SK-N-SH (cell line): ENCODE measurements around the gene CTSL. TPM values are rescaled to one million over a fixed set of nuclear protein-coding genes. Genes with fewer than 3 reads are reported as not detected.

ENCODE experiments used
- CTCF ChIA-PET: fragments of 300-600, 350-600 bp; formaldehyde crosslinking; extraction: SDS; loops from one replicate; lab custom pipeline; 2021; lab: Yijun Ruan, JAX
- POLR2A ChIA-PET: fragments of 350-600 bp; sonication (Branson Sonifier 250); formaldehyde crosslinking; extraction: SDS; loops from one replicate; lab custom pipeline; 2020; ENCODE audit warnings: antibody characterized with exemption, inconsistent platforms; lab: Yijun Ruan, JAX
- DNase-seq: peaks from one replicate; pipeline ENCODE4 v3.0.0; 2012
- H2AFZ ChIP-seq: fragments of 200-600 bp; sonication (generic); 2 replicates; pipeline ENCODE4 v1.8.1; 2016; ENCODE audit warnings: antibody characterized with exemption, mild to moderate bottlenecking, low read depth
- H3F3A ChIP-seq: fragments of 200-600 bp; sonication (generic); replicated peaks from 2 replicates; pipeline ENCODE3; 2016; ENCODE audit warnings: antibody characterized with exemption, mild to moderate bottlenecking; ENCODE audit not compliant: insufficient read depth
- H3K27ac ChIP-seq, 2 experiments: fragments of 200-500 bp in 1 of 2; fragments of 200-600 bp in 1 of 2; sonication (Bioruptor generic) in 1 of 2; sonication (generic), shearing (Covaris generic) in 1 of 2; 2 replicates each; pipeline versions ENCODE4 v1.5.1 to v1.6.1; 2014 to 2016; ENCODE audit warnings: low read depth in 2 of 2, inconsistent platforms in 1 of 2, low read length in 1 of 2, mild to moderate bottlenecking in 1 of 2, mixed read lengths in 1 of 2
- H3K27me3 ChIP-seq: fragments of 200-600 bp; sonication (generic), shearing (Covaris generic); 2 replicates; pipeline ENCODE4 v1.6.1; 2016; ENCODE audit warnings: mixed run types; ENCODE audit not compliant: insufficient read depth
- H3K36me3 ChIP-seq, 2 experiments: fragments of 200-500 bp in 1 of 2; fragments of 200-600 bp in 1 of 2; sonication (Bioruptor generic) in 1 of 2; sonication (generic) in 1 of 2; replicated peaks in 1 of 2; 2 replicates each; pipeline versions ENCODE3 to v1.5.1; 2014 to 2016; ENCODE audit warnings: low read length in 1 of 2, mild to moderate bottlenecking in 1 of 2; ENCODE audit not compliant: insufficient read depth in 2 of 2, control insufficient read depth in 1 of 2
- H3K4me1 ChIP-seq, 2 experiments: fragments of 200-500 bp in 1 of 2; fragments of 200-600 bp in 1 of 2; sonication (Bioruptor generic) in 1 of 2; sonication (generic), shearing (Covaris generic) in 1 of 2; 2 replicates each; pipeline versions ENCODE4 v1.5.1 to v1.6.1; 2014 to 2016; ENCODE audit warnings: low read depth in 1 of 2, low read length in 1 of 2, mixed run types in 1 of 2; ENCODE audit not compliant: insufficient read depth in 2 of 2, control insufficient read depth in 1 of 2
- H3K4me2 ChIP-seq: fragments of 200-600 bp; sonication (generic), shearing (Covaris generic); 2 replicates; pipeline ENCODE4 v1.6.1; 2017; ENCODE audit warnings: mixed run types
- H3K4me3 ChIP-seq, 2 experiments: fragments of 200-500 bp in 1 of 2; fragments of 200-600 bp in 1 of 2; sonication (Bioruptor generic) in 1 of 2; sonication (generic), shearing (Covaris generic) in 1 of 2; 2 replicates each; pipeline versions ENCODE4 v1.5.1 to v1.8.1; 2014 to 2016; ENCODE audit warnings: low read depth in 2 of 2, inconsistent platforms in 1 of 2, low read length in 1 of 2, mild to moderate bottlenecking in 1 of 2, mixed read lengths in 1 of 2, moderate library complexity in 1 of 2
- H3K79me2 ChIP-seq: fragments of 200-600 bp; sonication (generic); 2 replicates; pipeline ENCODE4 v1.8.1; 2017; ENCODE audit warnings: mild to moderate bottlenecking; ENCODE audit not compliant: insufficient read depth
- H3K9ac ChIP-seq: fragments of 200-600 bp; sonication (generic); 2 replicates; pipeline ENCODE4 v1.6.1; 2017; ENCODE audit warnings: mixed run types
- H3K9me2 ChIP-seq: fragments of 200-600 bp; sonication (generic); 2 replicates; pipeline ENCODE4 v1.6.1; 2017; ENCODE audit warnings: mixed run types
- H3K9me3 ChIP-seq: fragments of 200-600 bp; sonication (generic); 2 replicates; pipeline ENCODE4 v1.6.1; 2017; ENCODE audit warnings: mixed run types, mild to moderate bottlenecking, moderate library complexity
- H4K20me1 ChIP-seq: fragments of 200-600 bp; sonication (generic); 2 replicates; pipeline ENCODE4 v1.6.1; 2017; ENCODE audit warnings: mild to moderate bottlenecking, mixed run types; ENCODE audit not compliant: insufficient read depth
- CTCF ChIP-seq: fragments of 200-600 bp; sonication (generic); IDR thresholded peaks from 2 replicates; pipeline ENCODE4 v1.6.1; 2017; ENCODE audit warnings: antibody characterized with exemption, mild to moderate bottlenecking, moderate library complexity
- ELF1 ChIP-seq: IDR thresholded peaks from 2 replicates; pipeline ENCODE4 v1.4.0; 2012
- EP300 ChIP-seq, 2 experiments: IDR thresholded peaks; 2 replicates each; pipeline versions ENCODE4 v1.4.0 to v1.6.1; 2012; ENCODE audit warnings: borderline replicate concordance in 1 of 2, low read depth in 1 of 2, low read length in 1 of 2
- EZH2phosphoT487 ChIP-seq: fragments of 200-600 bp; sonication (generic); IDR thresholded peaks from 2 replicates; pipeline ENCODE4 v1.6.1; 2017; ENCODE audit warnings: low read depth, mixed run types, mild to moderate bottlenecking, antibody characterized with exemption, moderate library complexity, borderline replicate concordance
- FOSL2 ChIP-seq: IDR thresholded peaks from 2 replicates; pipeline ENCODE4 v1.4.0; 2012; ENCODE audit warnings: low read depth, mild to moderate bottlenecking, moderate library complexity, borderline replicate concordance
- FOXJ3 ChIP-seq: sonication (generic); formaldehyde crosslinking; IDR thresholded peaks from 2 replicates; pipeline ENCODE4 v1.5.1; 2020; ENCODE audit warnings: mild to moderate bottlenecking, missing genetic modification reagents
- FOXM1 ChIP-seq: IDR thresholded peaks from 2 replicates; pipeline ENCODE4 v1.4.0; 2012; ENCODE audit warnings: low read depth, mild to moderate bottlenecking
- GABPA ChIP-seq: IDR thresholded peaks from 2 replicates; pipeline ENCODE4 v1.4.0; 2012; ENCODE audit warnings: low read depth, mild to moderate bottlenecking
- IRF3 ChIP-seq: fragments of 150-350 bp; IDR thresholded peaks from 2 replicates; pipeline ENCODE4 v1.6.1; 2016; ENCODE audit warnings: mild to moderate bottlenecking, low read depth, low read length
- JUND ChIP-seq: IDR thresholded peaks from 2 replicates; pipeline ENCODE4 v1.4.0; 2012
- MEF2A ChIP-seq: IDR thresholded peaks from 2 replicates; pipeline ENCODE4 v1.4.0; 2012; ENCODE audit warnings: low read depth, borderline replicate concordance
- NFIC ChIP-seq: IDR thresholded peaks from 2 replicates; pipeline ENCODE4 v1.4.0; 2012; ENCODE audit warnings: borderline replicate concordance
- NRF1 ChIP-seq: IDR thresholded peaks from 2 replicates; pipeline ENCODE4 v1.6.1; 2012; ENCODE audit warnings: low read depth, mild to moderate bottlenecking, low read length
- PBX3 ChIP-seq: IDR thresholded peaks from 2 replicates; pipeline ENCODE4; 2012
- POLR2AphosphoS5 ChIP-seq: IDR thresholded peaks from 2 replicates; pipeline ENCODE4 v1.6.1; 2012; ENCODE audit warnings: low read depth, low read length
- RFX5 ChIP-seq: IDR thresholded peaks from 2 replicates; pipeline ENCODE4 v1.6.1; 2012; ENCODE audit warnings: mild to moderate bottlenecking, improper control_type of control experiment, low read length
- SIN3A ChIP-seq: IDR thresholded peaks from 2 replicates; pipeline ENCODE4 v1.6.1; 2012; ENCODE audit warnings: low read depth, mild to moderate bottlenecking, low read length, moderate library complexity, borderline replicate concordance
- SMC3 ChIP-seq: IDR thresholded peaks from 2 replicates; pipeline ENCODE4 v1.6.1; 2012; ENCODE audit warnings: low read depth, low read length, improper control_type of control experiment
- TEAD4 ChIP-seq: IDR thresholded peaks from 2 replicates; pipeline ENCODE4 v1.4.0; 2012; ENCODE audit warnings: mild to moderate bottlenecking, borderline replicate concordance; ENCODE audit not compliant: insufficient read depth
- USF2 ChIP-seq: fragments of 150-350 bp; IDR thresholded peaks from 2 replicates; pipeline ENCODE4 v1.6.1; 2017; ENCODE audit warnings: antibody characterized with exemption, low read length, low read depth, borderline replicate concordance
- ZBTB33 ChIP-seq: IDR thresholded peaks from 2 replicates; pipeline ENCODE4 v1.4.0; 2012; ENCODE audit warnings: low read depth, borderline replicate concordance
- WGBS: methylation state at CpG from one replicate; pipeline ENCODE4 v1.1.6; 2017; ENCODE audit warnings: low lambda C conversion rate; 5-methylcytosine and 5-hydroxymethylcytosine counted together
- polyA plus RNA-seq, 3 experiments: library from polyadenylated mRNA; depleted of rRNA; stranded (reverse); fragments of >200 nt; gene quantifications; 2 replicates each; pipeline ENCODE4 v1.2.3, GENCODE V29; 2012

The CTSL gene
- polyA plus RNA-seq, 1 of the 3 experiments (the other 2 are of a cell fraction), result 98.3 TPM

- Histone ChIP-seq H3K4me2 (no peak overlapping the region), H3F3A (no peaks in the 10 kb centered on the region), H2AFZ (no peak overlapping the region), H3K27ac (no peak overlapping the region), H3K9me3 (no peaks in the 10 kb centered on the region), H3K9me2 (no peaks in the 10 kb centered on the region), H3K27me3 (no peaks in the 10 kb centered on the region), H3K36me3 (no peaks in the 10 kb centered on the region), H4K20me1 (no peaks in the 10 kb centered on the region), H3K9ac (no peak overlapping the region), H3K79me2 (no peaks in the 10 kb centered on the region), H3K4me3 (no peak overlapping the region), H3K4me1 (no peaks in the 10 kb centered on the region)
- ChIA-PET POLR2A (no interaction called here), CTCF (interaction anchor here (0.7 to 1.2 kb wide), 2 partner anchors 11 to 18 kb away, joined by 3 to 6 read pairs; no protein-coding TSS in a partner anchor)
- DNase-seq, result no peak
- TF ChIP-seq POLR2AphosphoS5, result no peak
- TF ChIP-seq RFX5, result no peak
- TF ChIP-seq SMC3, result no peak
- no peak for TF ChIP-seq PBX3
- TF ChIP-seq SIN3A, result no peak
- 17% methylated on average over 1 of the region's 1 CpG for WGBS
Measured at GRCh38 chr9:87695523-87695922, 30.4 kb upstream of the CTSL start.

- H3K9me2 ChIP-seq, result no peaks in the 10 kb centered on the region
- H3K9me3 ChIP-seq, result no peaks in the 10 kb centered on the region
- H4K20me1 ChIP-seq, result no peaks in the 10 kb centered on the region
- H2AFZ ChIP-seq, result no peak overlapping the region
- H3K4me1 ChIP-seq, result no peaks in the 10 kb centered on the region
- H3K79me2 ChIP-seq, result no peaks in the 10 kb centered on the region
- ChIA-PET CTCF (no interaction called here), POLR2A (no interaction called here)
- DNase-seq, result no peak
- no peak overlapping the region for H3K4me3 ChIP-seq
- 76% methylated on average over 7 of the region's 7 CpGs for WGBS
- H3K36me3 ChIP-seq, result no peaks in the 10 kb centered on the region
- no peak overlapping the region for H3K27ac ChIP-seq
- no peaks in the 10 kb centered on the region for H3K27me3 ChIP-seq
- H3F3A ChIP-seq, result no peaks in the 10 kb centered on the region
- H3K9ac ChIP-seq, result no peak overlapping the region
- H3K4me2 ChIP-seq, result no peak overlapping the region
- TF ChIP-seq GABPA (no peak), PBX3 (no peak), JUND (no peak), MEF2A (no peak), SIN3A (no peak), IRF3 (no peak), USF2 (no peak), FOSL2 (no peak), TEAD4 (no peak), CTCF (no peak), NRF1 (no peak), FOXM1 (no peak), EP300 (IDR thresholded peaks at IDR 0.05; ENCODE audit: borderline replicate concordance in 1 of 2, low read depth in 1 of 2, low read length in 1 of 2) (no peak), NFIC (no peak), ELF1 (no peak), ZBTB33 (no peak), FOXJ3 (CRISPR knock-in tag) (no peak), EZH2phosphoT487 (no peak)
Measured at GRCh38 chr9:87696641-87697040, 29.3 kb upstream of the CTSL start.
